ENCODE data around the gene METTL16. TPM values are rescaled to one million over a fixed set of nuclear protein-coding genes. Genes with fewer than 3 reads are reported as not detected.

The METTL16 gene
- total and polyA plus RNA-seq, 2 of the 4 experiments (the other 2 are of a cell fraction), result 11.8 to 15.4 TPM

DNA sequence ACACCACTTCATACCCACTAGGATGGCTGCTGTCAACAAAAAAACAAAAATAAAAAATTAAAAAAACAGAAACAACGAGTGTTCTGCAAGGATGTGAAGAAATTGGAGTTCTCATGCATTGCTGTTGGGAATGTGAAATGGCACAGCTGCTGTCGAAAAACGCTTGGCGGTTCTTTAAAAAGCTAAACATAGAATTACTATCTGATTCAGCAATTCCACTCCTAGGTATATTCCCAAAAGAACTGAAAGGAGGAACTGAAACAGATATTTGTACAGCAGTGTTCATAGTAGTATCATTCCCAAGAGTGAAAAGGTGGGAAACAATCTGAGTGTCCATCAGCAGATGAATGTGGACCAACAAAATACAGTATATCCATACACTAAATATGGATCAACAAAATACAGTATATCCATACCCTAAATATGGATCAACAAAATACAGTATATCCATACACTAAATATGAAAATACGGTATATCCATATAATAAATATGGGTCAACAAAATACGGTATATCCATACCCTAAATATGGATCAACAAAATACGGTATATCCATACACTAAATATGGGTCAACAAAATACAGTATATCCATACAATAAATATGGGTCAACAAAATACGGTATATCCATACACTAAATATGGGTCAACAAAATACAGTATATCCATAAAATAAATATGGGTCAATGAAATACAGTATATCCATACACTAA, 8.7 kb downstream of the METTL16 start:
- Histone ChIP-seq H2AK5ac (ENCODE audit: low read depth, low read length) (no peak overlapping the region), H4K20me1 (ENCODE audit: insufficient read depth, low read length) (peaks cover 4% of the 10 kb centered on the region; the same call in 1 of the 2 replicates), H4K8ac (ENCODE audit: low read depth in 2 of 2, low read length in 2 of 2) (no peak overlapping the region), H3K9me1 (ENCODE audit: insufficient read depth, low read length) (0 out of 2 replicates have a peak, but pooled peaks cover 2% of the 10 kb centered on the region), H4K5ac (ENCODE audit: low read depth, low read length) (no peak overlapping the region), H3K9ac (ENCODE audit: low read depth, low read length) (no peak overlapping the region), H3K56ac (ENCODE audit: extremely low read depth, insufficient read depth, low read length) (no peak overlapping the region), H3K9me3 (ENCODE audit: control insufficient read depth, insufficient read depth, low read length) (no peaks in the 10 kb centered on the region), H3K18ac (ENCODE audit: low read depth, low read length) (no peak overlapping the region), H3K23ac (ENCODE audit: low read depth, low read length) (no peak overlapping the region), H2BK5ac (ENCODE audit: low read depth, low read length, poor library complexity, severe bottlenecking) (no peak overlapping the region), H2AK9ac (replicated peaks; ENCODE audit: low read depth, low read length, poor library complexity) (no peak overlapping the region), H2AFZ (replicated peaks; ENCODE audit: low read length, poor library complexity) (no peak overlapping the region), H3K36me3 (ENCODE audit: control insufficient read depth, insufficient read depth, low read length) (peaks cover 4% of the 10 kb centered on the region; the same call in 1 of the 2 replicates), H3K4me2 (ENCODE audit: low read depth, low read length) (no peak overlapping the region), H3K4me3 (ENCODE audit: insufficient read depth, low read depth, low read length) (no peak overlapping the region), H2BK15ac (ENCODE audit: low read depth, low read length) (no peak overlapping the region), H3K27ac (ENCODE audit: insufficient read depth, low read length) (no peak overlapping the region), H3K4me1 (ENCODE audit: control insufficient read depth, insufficient read depth, low read length) (no peaks in the 10 kb centered on the region), H3K14ac (replicated peaks; ENCODE audit: low read depth, low read length) (no peak overlapping the region), H4K91ac (ENCODE audit: insufficient read depth, low read depth, low read length) (no peak overlapping the region), H3K4ac (ENCODE audit: low read depth, low read length) (no peak overlapping the region), H2BK20ac (ENCODE audit: low read depth, low read length) (no peak overlapping the region), H3K79me1 (ENCODE audit: low read depth in 1 of 2, low read length in 2 of 2) (peaks cover 14 to 37% of the 10 kb centered on the region in 2 experiments), H2BK120ac (ENCODE audit: low read depth, low read length) (no peak overlapping the region), H3K27me3 (ENCODE audit: control insufficient read depth, insufficient read depth, low read length) (no peaks in the 10 kb centered on the region)
- ChIA-PET POLR2A (ENCODE audit: unreplicated experiment) (no interaction called here), CTCF (no interaction called here)
- ATAC-seq (ENCODE audit: low read depth) (no peak), DNase-seq (no peak)
- intact Hi-C loops (cut with micrococcal nuclease), result no loop called here
- in situ Hi-C loops (cut with MboI; ENCODE audit: low sequenced_read_pairs), result no loop called here
- TF ChIP-seq BHLHE40 (IDR thresholded peaks at IDR 0.05; ENCODE audit: low read depth, low read length) (no peak), SMC3 (IDR thresholded peaks at IDR 0.05; ENCODE audit: low read depth, low read length) (no peak), CEBPB (IDR thresholded peaks at IDR 0.05; ENCODE audit: low read depth, low read length) (no peak), NFE2L2 (IDR thresholded peaks at IDR 0.05; ENCODE audit: low read depth, low read length) (no peak), CHD1 (IDR thresholded peaks at IDR 0.05; ENCODE audit: low read depth, low read length) (no peak), MAFK (IDR thresholded peaks at IDR 0.05; ENCODE audit: low read depth, low read length) (no peak), ELK1 (IDR thresholded peaks at IDR 0.05; ENCODE audit: borderline replicate concordance, low read depth, low read length) (no peak), FOS (IDR thresholded peaks at IDR 0.05; ENCODE audit: low read depth, low read length) (no peak), MXI1 (IDR thresholded peaks at IDR 0.05; ENCODE audit: borderline replicate concordance, low read depth, low read length) (no peak), MAZ (IDR thresholded peaks at IDR 0.05; ENCODE audit: borderline replicate concordance, low read depth, low read length) (no peak), RAD21 (IDR thresholded peaks at IDR 0.05; ENCODE audit: low read length) (no peak), POLR2A (IDR thresholded peaks at IDR 0.05; ENCODE audit: low read depth, low read length) (no peak), RCOR1 (IDR thresholded peaks at IDR 0.05; ENCODE audit: insufficient replicate concordance, low read length) (no peak), RFX5 (IDR thresholded peaks at IDR 0.05; ENCODE audit: low read depth, low read length) (no peak)
- TF ChIP-seq, protein P1, sequence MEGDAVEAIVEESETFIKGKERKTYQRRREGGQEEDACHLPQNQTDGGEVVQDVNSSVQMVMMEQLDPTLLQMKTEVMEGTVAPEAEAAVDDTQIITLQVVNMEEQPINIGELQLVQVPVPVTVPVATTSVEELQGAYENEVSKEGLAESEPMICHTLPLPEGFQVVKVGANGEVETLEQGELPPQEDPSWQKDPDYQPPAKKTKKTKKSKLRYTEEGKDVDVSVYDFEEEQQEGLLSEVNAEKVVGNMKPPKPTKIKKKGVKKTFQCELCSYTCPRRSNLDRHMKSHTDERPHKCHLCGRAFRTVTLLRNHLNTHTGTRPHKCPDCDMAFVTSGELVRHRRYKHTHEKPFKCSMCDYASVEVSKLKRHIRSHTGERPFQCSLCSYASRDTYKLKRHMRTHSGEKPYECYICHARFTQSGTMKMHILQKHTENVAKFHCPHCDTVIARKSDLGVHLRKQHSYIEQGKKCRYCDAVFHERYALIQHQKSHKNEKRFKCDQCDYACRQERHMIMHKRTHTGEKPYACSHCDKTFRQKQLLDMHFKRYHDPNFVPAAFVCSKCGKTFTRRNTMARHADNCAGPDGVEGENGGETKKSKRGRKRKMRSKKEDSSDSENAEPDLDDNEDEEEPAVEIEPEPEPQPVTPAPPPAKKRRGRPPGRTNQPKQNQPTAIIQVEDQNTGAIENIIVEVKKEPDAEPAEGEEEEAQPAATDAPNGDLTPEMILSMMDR (conservative IDR thresholded peaks at IDR 0.05; ENCODE audit: low read depth, low read length), result no peak
- TF ChIP-seq, protein P2, sequence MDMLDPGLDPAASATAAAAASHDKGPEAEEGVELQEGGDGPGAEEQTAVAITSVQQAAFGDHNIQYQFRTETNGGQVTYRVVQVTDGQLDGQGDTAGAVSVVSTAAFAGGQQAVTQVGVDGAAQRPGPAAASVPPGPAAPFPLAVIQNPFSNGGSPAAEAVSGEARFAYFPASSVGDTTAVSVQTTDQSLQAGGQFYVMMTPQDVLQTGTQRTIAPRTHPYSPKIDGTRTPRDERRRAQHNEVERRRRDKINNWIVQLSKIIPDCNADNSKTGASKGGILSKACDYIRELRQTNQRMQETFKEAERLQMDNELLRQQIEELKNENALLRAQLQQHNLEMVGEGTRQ (IDR thresholded peaks at IDR 0.05; ENCODE audit: low read depth, low read length), result no peak
- dilution Hi-C loops (cut with HindIII; ENCODE audit: low sequenced_read_pairs, unreplicated experiment), result no loop called here
- no CpG with 5 or more reads among the region's 8 CpGs for WGBS, 2 experiments (ENCODE audit: extremely low coverage in 2 of 2, insufficient read length in 1 of 2)
- BruUV-seq (replicated peaks), result no TSS peak
